Erythroblast (primary cell): Measurements from ENCODE around the gene ZNF658.
"Not testable (repeated sequence)": the region's sequence is repeated elsewhere in the genome, so short reads cannot be mapped to it uniquely, and the experiment has no call there.

Experiments used
- DNase-seq, 2 experiments: peaks; one replicate each; lab custom pipeline; 2025; lab: John Stamatoyannopoulos, UW
- POLR2A ChIP-seq: IDR thresholded peaks from 2 replicates; pipeline ENCODE4 v1.6.1; 2011; ENCODE audit warnings: mild to moderate bottlenecking, low read length

Gene ZNF658

DNA sequence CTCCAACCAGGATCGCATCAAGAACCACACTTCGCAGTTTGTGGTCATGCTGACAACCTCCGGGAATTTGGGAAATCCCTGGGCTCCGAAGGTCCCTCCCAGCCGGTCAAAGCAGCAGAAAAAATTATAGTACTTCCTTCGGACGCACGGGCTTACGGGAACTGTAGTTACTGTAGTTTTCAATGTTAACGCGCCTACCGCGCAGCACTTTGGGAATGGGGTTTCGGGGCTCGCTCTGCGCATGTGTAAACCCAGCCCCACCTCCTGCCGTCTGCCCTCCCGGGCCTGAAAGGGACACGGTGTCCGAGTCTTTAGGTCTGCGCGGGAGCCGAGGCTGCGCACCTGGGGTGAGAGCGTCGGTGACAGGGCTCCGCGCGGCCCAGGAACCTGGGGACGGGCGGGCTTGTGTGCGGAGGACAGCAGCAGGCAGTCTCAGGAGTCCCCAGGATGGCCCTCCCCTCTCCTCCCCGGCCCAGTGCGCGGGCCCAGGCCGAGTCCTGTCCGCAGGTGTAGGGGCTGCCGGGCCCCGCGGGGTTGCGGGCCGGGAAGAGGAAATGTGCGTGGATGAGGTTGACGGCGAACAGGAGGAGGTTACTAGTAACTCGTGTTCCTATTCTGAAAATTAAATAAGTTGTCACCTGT lies at the start of gene ZNF658:
TSS of gene ZNF658 (plus strand) at position 236 of the 642 bp plus-strand sequence. CDS start 2,837 bp downstream, outside the sequence.
- not testable (repeated sequence) for DNase-seq
- peak; percentile 12 for TF ChIP-seq POLR2A

DNA sequence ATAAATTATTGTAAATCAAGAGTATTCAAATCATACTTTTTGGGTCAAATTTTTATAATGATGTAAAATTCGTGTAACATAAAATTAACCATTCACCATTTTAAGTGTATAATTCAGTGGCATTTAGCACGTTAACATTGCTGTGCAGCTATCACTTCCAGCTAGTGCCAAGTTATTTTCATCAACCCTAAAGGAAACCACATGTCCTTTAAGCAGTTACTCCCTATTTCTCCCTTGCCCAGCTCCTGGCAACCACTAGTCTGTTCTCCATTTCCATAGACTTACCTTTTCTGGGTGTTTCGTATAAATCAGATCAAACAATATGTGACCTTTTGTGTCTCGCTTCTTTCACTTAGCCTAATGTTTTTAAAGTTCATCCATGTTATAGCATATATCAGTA lies 38.8 kb upstream of the ZNF658 start:
- not testable (repeated sequence) for DNase-seq

DNA sequence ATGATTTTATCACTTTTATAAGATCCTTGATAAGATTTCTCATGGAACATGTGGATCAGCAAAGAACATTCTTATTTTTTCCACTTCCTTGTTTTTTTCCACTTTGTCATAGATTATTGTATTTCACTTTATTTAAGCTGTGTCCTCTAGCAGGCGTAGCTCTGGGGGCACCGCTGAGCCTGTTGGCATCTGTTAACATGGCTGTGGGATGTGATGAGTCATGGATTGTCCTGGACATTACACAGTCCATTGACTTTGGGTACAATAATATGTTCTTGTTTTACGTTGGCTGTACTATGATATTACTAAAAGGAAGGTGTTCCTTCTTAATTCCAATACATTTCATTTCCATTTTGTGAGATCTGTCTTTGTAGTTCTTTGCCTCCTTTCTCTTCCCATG lies 31.9 kb upstream of the ZNF658 start:
- not testable (repeated sequence) for DNase-seq

DNA sequence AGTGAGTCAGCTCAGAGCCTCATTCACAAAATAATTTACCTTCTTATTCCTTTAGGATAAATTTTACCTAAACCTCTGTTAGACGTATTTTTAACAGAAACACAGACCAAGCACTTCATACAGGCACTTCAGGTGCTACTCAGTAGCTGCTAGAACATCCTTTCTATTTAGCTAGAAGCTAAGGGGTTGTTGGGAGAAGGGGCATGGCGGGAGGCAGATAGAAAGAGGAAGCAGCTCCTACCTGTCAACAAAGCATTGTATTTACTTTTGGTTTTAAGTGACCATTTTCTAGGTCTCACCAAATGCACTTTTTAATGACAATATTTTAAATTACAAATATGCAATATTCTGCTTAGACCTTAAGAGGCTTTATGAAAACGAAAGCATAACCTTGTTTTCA lies 19.9 kb upstream of the ZNF658 start:
- DNase-seq, result not testable (repeated sequence)

DNA sequence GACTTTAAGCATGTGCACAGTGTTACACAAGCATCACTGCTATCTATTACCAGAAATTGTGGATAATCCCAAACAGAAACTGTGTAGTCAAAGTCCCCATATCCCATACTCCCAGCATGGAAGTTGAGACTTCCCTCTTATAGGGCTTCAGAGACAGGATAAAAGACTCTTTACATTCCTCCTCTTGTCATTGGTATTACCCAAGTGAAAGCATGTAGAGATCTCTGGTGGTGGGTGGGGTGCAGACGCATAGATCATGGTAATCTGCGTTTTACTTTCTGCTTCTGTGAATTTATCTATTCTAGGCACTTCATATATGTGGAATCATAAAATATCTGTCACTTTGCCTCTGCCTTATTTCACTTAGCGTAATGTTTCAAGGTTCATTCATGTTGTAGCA lies 18.7 kb upstream of the ZNF658 start:
- DNase-seq, result not testable (repeated sequence)

DNA sequence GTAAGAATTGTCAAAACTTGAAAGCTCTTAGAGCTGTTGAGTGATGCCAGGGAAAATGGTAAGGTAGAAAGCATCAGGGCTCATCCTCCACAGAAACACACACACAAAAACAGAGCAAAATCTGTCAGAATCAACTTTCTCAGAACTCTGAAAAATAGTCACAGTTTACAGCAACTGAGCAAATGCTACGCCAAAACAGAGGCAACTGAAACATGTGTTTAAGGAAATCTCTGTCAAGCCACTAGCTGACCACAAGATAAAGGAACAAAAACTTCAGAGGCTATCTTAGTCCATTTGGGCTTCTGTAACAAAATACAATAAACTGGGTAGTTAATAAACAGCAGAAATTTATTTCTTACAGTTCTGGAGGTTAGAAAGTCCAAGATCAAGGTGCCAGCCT lies 10.2 kb upstream of the ZNF658 start:
- not testable (repeated sequence) for DNase-seq

DNA sequence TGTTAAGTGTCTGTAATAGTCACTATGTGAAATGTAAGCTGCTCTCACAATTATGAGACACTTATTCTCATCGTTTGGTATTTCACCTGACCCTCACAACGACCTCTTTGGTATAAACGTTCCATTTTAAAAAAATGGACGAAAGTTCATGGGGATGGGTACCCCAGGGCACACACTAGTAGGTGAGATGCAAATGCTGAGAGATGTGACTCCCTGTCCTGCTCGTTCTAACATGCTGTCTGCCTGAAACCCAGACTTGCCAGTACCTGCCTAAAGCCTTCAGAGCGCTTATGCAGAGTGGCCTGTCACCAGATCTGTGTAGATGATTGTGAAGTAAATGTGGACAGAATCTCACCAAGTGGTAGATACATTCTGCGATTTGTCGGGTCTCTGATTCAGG lies 616 bp downstream of the ZNF658 start:
- not testable (repeated sequence) for DNase-seq
- TF ChIP-seq POLR2A, result peak; percentile 2

DNA sequence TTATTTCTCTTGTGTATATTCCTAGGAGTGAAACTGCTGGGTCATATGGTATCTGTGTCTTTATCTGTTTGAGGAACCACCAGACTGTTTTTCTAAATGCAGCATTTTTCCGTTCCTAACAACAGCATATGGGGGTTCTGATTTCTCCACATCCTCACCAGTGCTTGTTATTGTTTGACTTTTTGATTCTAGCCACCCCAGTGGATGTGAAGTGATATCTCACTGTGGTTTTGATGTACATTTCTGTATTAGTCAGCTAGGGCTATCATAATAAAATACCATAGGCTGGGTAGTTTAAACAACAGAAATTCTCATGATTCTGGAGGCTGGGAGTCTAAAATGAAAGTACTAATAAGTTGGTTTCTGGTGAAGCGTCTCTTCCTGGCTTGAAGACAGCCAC lies 9.0 kb downstream of the ZNF658 start:
- DNase-seq, result not testable (repeated sequence)

DNA sequence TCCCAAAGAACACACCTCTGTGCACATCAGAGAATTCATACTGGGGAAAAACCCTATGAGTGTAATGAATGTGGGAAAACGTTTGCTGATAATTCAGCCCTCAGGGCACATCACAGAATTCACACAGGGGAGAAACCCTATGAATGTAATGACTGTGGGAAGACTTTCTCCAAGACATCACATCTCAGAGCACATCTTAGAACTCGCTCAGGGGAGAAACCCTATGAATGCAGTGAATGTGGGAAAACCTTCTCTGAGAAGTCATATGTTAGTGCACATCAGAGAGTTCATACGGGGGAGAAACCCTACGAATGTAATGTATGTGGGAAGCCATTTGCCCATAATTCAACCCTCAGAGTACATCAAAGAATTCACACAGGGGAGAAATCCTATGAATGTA lies 19.5 kb downstream of the ZNF658 start:
- not testable (repeated sequence) for DNase-seq

DNA sequence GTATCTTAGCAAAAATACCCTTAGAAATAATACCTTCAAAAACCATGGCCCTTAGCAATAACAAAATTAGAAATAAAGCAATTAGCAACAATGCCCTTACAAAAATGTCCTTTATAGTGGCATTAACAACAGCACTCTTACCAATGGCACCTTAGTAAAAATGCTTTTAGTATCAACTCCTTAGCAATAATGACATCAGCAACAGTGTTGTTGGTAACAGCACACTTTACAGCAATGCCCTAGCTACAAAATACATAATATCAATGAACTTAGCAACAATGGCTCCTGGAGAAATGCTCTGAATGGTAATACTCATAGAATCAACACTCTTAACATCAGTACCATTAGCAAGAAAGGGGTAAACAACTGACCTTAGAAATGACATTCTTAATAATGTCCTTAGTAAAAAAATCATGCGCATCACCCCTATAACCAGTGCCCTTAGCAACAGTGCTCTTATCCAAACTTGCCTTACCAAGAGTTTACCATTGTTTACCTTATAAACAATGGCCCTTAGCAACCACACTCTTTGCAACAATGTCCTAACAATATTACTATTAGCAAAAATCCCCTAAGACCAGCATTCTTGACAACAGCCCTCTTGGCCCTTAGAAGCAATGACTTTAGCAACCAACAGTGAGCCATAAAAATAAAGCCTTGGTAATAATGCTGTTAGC lies 35.8 kb downstream of the ZNF658 start:
- DNase-seq, result not testable (repeated sequence)

DNA sequence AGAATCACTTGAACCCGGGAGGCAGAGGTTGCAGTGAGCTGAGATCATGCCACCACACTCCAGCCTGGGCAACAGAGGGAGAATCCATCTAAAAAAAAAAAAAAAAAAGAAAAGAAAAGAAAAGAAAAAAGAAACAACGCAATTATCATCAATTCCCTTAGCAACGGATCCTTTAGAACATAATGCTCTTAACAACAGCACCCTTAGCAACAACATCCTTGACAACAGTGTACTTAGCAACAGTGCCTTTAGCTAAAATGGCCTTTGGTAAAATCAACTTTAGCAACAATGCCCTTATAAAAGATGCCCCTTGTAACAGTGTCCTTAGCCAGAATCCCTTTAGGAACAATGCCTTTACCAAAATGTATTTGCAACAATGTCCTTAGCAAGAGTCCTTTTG lies 37.1 kb downstream of the ZNF658 start:
- DNase-seq, result not testable (repeated sequence)

DNA sequence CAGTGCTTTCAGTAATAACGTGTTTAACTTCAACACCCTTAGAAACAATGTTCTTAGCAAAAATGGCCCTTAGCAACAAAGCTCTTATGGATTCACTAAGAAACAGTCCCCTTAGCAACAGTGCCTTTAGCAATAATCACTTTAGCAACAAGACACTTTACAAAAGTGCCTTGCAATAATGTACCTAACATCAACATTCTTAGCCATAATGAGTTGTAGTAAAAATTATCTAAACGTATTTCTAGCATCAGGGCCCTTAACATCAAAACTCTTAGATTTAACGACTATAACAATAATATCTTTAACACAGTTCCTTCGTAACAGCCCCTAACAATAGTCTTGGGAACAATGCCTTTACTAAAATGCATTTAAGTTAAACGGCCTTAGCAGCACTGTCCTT lies 37.8 kb downstream of the ZNF658 start:
- DNase-seq, result not testable (repeated sequence)

DNA sequence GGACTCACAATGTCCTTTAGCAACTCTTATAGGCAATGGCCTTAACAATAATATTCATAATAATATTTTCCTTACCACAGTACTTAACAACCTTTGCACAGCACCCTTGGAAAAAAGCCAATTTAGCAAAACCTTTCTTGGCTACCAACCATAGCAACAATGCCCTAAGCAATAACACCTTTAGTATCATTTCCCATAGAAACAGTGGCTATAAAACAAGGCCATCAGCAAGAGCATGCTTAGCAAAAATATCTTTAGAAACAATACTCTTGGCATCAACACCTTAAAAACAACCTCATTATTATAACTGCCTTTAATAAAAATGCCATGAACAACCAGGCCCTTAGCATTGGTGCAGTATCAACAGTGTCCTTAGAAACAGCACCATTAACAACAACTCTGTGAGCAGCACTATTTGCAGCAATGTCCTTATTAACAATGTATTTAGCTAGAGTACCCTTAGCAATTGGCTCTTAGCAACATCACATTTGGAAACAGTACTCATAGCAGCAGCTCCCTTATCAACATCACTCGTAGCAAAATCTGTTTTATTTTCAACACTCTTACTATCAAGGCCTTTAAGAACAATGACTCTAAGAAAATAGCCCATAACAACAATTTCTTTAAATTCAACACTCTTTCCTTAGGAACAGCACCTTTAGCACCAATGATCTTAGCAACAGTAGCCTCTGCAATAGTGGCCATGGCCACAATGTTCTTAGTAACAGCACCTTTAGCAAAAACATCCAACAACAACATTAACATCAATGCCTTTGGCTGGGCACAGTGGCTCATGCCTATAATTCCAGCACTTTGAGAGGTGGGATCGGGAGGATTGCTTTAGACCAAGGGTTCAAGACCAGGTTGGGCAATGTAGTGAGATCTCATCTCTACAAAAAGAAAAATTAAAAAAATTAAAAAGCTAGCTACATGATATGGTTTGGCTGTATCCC lies 39.6 kb downstream of the ZNF658 start:
- not testable (repeated sequence) for DNase-seq

DNA sequence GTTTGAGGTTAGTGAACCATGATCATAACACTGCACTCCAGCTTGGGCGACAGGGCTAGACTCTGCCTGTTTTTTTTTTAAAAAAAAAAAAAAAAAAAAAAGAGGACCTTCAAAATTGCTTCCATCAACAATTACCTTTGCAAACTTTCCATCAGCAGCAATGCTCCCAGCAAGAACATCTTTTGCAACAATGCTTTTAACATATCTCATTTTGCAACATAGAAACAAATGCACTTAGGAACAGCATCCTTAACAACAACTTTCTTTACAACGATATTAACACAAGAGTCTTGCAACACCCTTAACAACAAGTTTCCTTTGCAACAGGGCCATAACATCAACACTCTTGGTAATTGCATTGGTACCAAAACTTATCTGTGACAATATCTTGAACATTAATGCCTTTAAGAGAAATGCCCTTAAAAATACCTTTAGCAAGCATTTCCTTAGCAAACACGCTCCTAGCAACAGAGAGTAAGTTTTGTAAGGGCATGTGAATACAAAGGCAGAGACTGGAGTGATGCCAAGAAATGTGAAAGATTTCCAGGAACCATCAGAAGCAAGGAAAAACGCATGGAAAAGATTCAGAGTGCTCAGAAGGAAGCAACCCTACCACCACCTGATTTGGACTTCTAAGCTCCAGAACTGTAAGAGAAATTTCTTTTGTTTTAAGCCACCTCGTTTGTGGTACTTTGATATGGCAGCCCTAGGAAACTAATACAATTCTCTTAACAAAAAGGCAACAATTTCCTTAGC lies 42.1 kb downstream of the ZNF658 start:
- not testable (repeated sequence) for DNase-seq

DNA sequence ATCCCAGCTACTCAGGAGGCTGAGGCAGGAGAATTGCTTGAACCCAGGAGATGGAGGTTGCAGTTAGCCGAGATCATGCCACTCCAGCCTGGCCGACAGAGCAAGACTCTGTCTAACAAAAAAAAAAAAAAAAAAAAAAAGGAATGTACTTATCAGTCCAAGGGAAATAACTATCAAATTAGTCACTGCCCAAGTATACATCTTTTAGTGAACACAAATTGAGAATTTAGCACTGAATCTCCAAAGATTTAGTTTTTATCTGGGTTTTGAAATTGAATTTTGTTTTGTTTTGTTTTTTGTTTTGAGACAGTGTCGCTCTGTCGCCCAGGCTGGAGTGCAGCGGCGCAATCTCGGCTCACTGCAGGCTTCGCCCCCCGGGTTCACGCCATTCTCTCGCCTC lies 52.1 kb downstream of the ZNF658 start:
- not testable (repeated sequence) for DNase-seq
